Measurements from ENCODE around the gene CBX2.

DNA sequence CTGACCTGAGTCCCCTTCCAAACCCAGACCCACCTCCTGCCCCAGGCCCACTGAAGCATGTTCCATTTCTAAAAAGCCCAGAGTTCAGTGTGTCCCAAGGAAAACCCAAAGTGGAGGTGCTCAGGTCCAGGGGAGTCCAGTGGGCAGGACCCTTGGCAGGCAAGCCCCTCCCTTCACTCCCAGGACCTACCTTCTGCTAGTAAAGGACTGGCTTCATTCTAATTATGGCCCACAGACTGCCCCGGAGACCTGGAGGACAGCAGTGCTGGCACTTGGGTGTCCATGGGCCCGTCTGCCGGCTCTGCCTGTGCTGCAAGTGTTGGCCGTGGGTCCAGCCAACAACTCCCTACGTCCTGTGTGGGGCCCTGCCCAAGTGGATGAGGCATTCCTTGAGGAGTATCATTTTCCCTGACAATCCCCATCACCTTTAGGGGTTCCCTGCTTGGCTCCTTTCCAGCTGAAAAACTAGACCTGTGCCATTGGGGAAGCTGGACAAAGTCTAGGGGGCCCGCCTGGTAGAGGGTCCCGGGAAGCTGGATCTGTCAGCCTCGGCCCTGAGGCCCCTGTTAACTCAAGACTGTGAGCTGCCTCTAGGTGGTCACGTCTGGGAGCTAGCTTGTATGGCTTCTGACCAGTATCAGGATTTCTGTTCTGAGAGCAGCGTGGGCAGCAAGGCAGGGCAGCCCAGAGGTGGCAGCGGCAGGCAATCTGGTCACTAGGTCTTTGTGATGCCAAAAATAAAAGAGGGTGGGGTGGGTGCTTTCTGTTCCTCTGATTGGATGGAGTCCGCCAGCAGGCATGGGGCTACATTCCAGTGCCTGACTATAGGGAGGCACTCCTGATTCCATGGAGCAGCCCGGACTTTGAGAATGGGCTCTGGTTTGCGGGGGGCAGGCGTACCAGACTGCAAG is 8.2 kb downstream of the CBX2 start:
- TF ChIP-seq CTCF (IDR thresholded peaks at IDR 0.05; ENCODE audit: low read length): no peak
- TF ChIP-seq EZH2 (IDR thresholded peaks at IDR 0.05; ENCODE audit: borderline replicate concordance, low read length): no peak
